T-cell (primary cell): ENCODE results near the gene CUBN. TPM values are rescaled to one million over a fixed set of nuclear protein-coding genes. Genes with fewer than 3 reads are reported as not detected.

Experiments used
- ATAC-seq, 4 experiments: fragments of 200-7000 bp in 3 of 4; fragments of 150-1000 bp in 1 of 4; cut with Tn5 transposase; replicated peaks in 1 of 4; 1 replicate in 3 of 4; 2 replicates in 1 of 4; pipeline ENCODE4 v1.10.0; 2021; ENCODE audit warnings: moderate library complexity in 3 of 4, mild to moderate bottlenecking in 2 of 4, moderate number of reproducible peaks in 1 of 4
- CTCF ChIA-PET, 2 donors: fragments of 300-600 bp; sonication (Branson Sonifier 250); formaldehyde crosslinking; loops; one replicate each; lab custom pipeline; 2022; ENCODE audit warnings: antibody characterized with exemption in 2 of 2; lab: Charles Lee
- POLR2A ChIA-PET, 2 donors: fragments of 300-600 bp; sonication (Branson Sonifier 250); formaldehyde crosslinking; loops; one replicate each; lab custom pipeline; 2022; ENCODE audit warnings: antibody characterized with exemption in 2 of 2; lab: Charles Lee
- DNase-seq, 35 experiments: peaks; one replicate each; pipeline versions ENCODE4 v3.0.0 to v3.0.0-alpha.2; 2013 to 2023
- H3K27ac ChIP-seq: one replicate; pipeline ENCODE4 v1.5.1; 2013; ENCODE audit warnings: low read length
- H3K27me3 ChIP-seq, 2 experiments: replicated peaks in 1 of 2; 1 replicate in 1 of 2; 2 replicates in 1 of 2; pipeline versions ENCODE4 v1.6.1 to v1.7.0; 2013; ENCODE audit warnings: low read length in 1 of 2, mixed read lengths in 1 of 2; ENCODE audit not compliant: control insufficient read depth in 2 of 2, insufficient read depth in 2 of 2; ENCODE audit errors: extremely low read depth in 1 of 2
- H3K36me3 ChIP-seq, 2 donors: 1 replicate in 1 of 2; 2 replicates in 1 of 2; pipeline versions ENCODE4 v1.6.1 to v1.7.0; 2013; ENCODE audit warnings: low read length in 1 of 2; ENCODE audit not compliant: control insufficient read depth in 2 of 2, insufficient read depth in 1 of 2; ENCODE audit errors: extremely low read depth in 1 of 2
- H3K4me1 ChIP-seq, 2 experiments: 1 replicate in 1 of 2; 2 replicates in 1 of 2; pipeline versions ENCODE4 v1.6.1 to v1.7.0; 2013; ENCODE audit warnings: low read length in 2 of 2, mixed read lengths in 1 of 2; ENCODE audit not compliant: insufficient read depth in 2 of 2, control insufficient read depth in 1 of 2; ENCODE audit errors: extremely low read depth in 1 of 2
- H3K4me3 ChIP-seq, 2 donors: 1 replicate in 1 of 2; 2 replicates in 1 of 2; pipeline versions ENCODE4 v1.5.1 to v1.7.0; 2013; ENCODE audit warnings: mild to moderate bottlenecking in 2 of 2, low read length in 1 of 2, moderate library complexity in 1 of 2; ENCODE audit not compliant: control insufficient read depth in 1 of 2; ENCODE audit errors: extremely low read depth in 1 of 2
- H3K9me3 ChIP-seq: 2 replicates; pipeline ENCODE4 v1.7.0; 2013
- H3K27ac Mint-ChIP-seq, 2 donors: one replicate each; pipeline ENCODE4 v1.8.0; 2020 to 2021; ENCODE audit warnings: mild to moderate bottlenecking in 2 of 2, mixed read lengths in 2 of 2
- H3K27me3 Mint-ChIP-seq, 2 donors: one replicate each; pipeline ENCODE4 v1.8.0; 2021 to 2022; ENCODE audit warnings: mixed read lengths in 2 of 2
- H3K36me3 Mint-ChIP-seq: one replicate; pipeline ENCODE4 v1.8.0; 2021; ENCODE audit warnings: mixed read lengths
- H3K4me1 Mint-ChIP-seq, 3 donors: one replicate each; pipeline ENCODE4 v1.8.0; 2020 to 2022; ENCODE audit warnings: mixed read lengths in 3 of 3, mild to moderate bottlenecking in 1 of 3
- H3K4me3 Mint-ChIP-seq, 3 donors: one replicate each; pipeline ENCODE4 v1.8.0; 2020 to 2022; ENCODE audit warnings: mild to moderate bottlenecking in 3 of 3, mixed read lengths in 3 of 3, moderate library complexity in 3 of 3
- H3K9me3 Mint-ChIP-seq, 3 donors: one replicate each; pipeline ENCODE4 v1.8.0; 2020 to 2022; ENCODE audit warnings: mixed read lengths in 3 of 3
- WGBS: methylation state at CpG from one replicate; pipeline ENCODE4 v1.1.5; 2013; ENCODE audit warnings: missing lambda C conversion rate; ENCODE audit not compliant: insufficient coverage; 5-methylcytosine and 5-hydroxymethylcytosine counted together
- total RNA-seq, 35 experiments: library from RNA in 6 of 35; stranded (reverse) in 6 of 35; fragments of 120-200 nt in 1 of 35; gene quantifications; one replicate each; pipeline versions ENCODE4 v1.2.1 to v1.2.4 and lab custom pipeline; 2013 to 2026

The CUBN gene
- total RNA-seq, 5 donors from 2014 or later (not counting 1 experiment from before 2014, with no cell fraction given) = 6.3 to 11.4 (median 8.6) TPM

GRCh38 chr10:17140386-17140761 lies 10.8 kb upstream of the CUBN start:
- ChIA-PET POLR2A (interaction anchor here in 1 of 2 donors (0.8 kb wide), 1 partner anchor 86 kb away, joined by 4 read pairs; no protein-coding TSS in a partner anchor), CTCF (no interaction called here)
- Mint-ChIP-seq H3K4me1 (peaks cover 19 to 25% (median 23%) of the 10 kb centered on the region in 3 donors), H3K27ac (no peak overlapping the region), H3K27me3 (no peaks in the 10 kb centered on the region), H3K4me3 (no peak overlapping the region), H3K9me3 (peaks cover 0 to 3% (median 0%) of the 10 kb centered on the region in 3 donors), H3K36me3 (peaks cover 4% of the 10 kb centered on the region)
- Histone ChIP-seq H3K4me1 (peaks cover 0 to 7% of the 10 kb centered on the region in 2 experiments), H3K27ac (no peak overlapping the region), H3K9me3 (no peaks in the 10 kb centered on the region), H3K27me3 (no peaks in the 10 kb centered on the region), H3K36me3 (no peaks in the 10 kb centered on the region), H3K4me3 (no peak overlapping the region)
- ATAC-seq (no peak), DNase-seq (no peak)

- Histone ChIP-seq H3K9me3 (no peaks in the 10 kb centered on the region), H3K36me3 (no peaks in the 10 kb centered on the region), H3K27ac (no peak overlapping the region), H3K27me3 (no peaks in the 10 kb centered on the region), H3K4me1 (peaks cover 0 to 7% of the 10 kb centered on the region in 2 experiments), H3K4me3 (no peak overlapping the region)
- H3K4me1 Mint-ChIP-seq = peaks cover 10 to 16% (median 12%) of the 10 kb centered on the region in 3 donors
- no peaks in the 10 kb centered on the region for H3K27me3 Mint-ChIP-seq
- WGBS = no CpG with 5 or more reads among the region's 5 CpGs
- H3K27ac Mint-ChIP-seq = no peak overlapping the region
- peaks cover 0 to 3% (median 0%) of the 10 kb centered on the region in 3 donors for H3K9me3 Mint-ChIP-seq
- DNase-seq (no peak), ATAC-seq (no peak)
- ChIA-PET POLR2A (no interaction called here), CTCF (interaction anchor here in 1 of 2 donors (0.7 kb wide), 1 partner anchor 296 kb away, joined by 3 read pairs; no protein-coding TSS in a partner anchor)
- H3K4me3 Mint-ChIP-seq = no peak overlapping the region
- peaks cover 1% of the 10 kb centered on the region for H3K36me3 Mint-ChIP-seq
Measured at GRCh38 chr10:17138460-17139042, 8.9 kb upstream of the CUBN start.

- peaks cover 0 to 7% (median 0%) of the 10 kb centered on the region in 3 donors for H3K4me1 Mint-ChIP-seq
- Histone ChIP-seq H3K27ac (no peak overlapping the region), H3K4me3 (no peak overlapping the region), H3K36me3 (no peaks in the 10 kb centered on the region), H3K4me1 (no peaks in the 10 kb centered on the region), H3K27me3 (no peaks in the 10 kb centered on the region), H3K9me3 (no peaks in the 10 kb centered on the region)
- POLR2A ChIA-PET = no interaction called here
- H3K9me3 Mint-ChIP-seq = no peaks in the 10 kb centered on the region
- peaks cover 3% of the 10 kb centered on the region for H3K36me3 Mint-ChIP-seq
- no peak overlapping the region for H3K27ac Mint-ChIP-seq
- no peaks in the 10 kb centered on the region for H3K27me3 Mint-ChIP-seq
- ATAC-seq (no peak), DNase-seq (no peak)
- CTCF ChIA-PET = interaction anchor here in 1 of 2 donors (0.6 to 1.0 kb wide), 2 partner anchors 22 to 80 kb away, joined by 3 read pairs; no protein-coding TSS in a partner anchor
- H3K4me3 Mint-ChIP-seq = no peak overlapping the region
Measured at GRCh38 chr10:17134737-17135260, 5.2 kb upstream of the CUBN start.

GRCh38 chr10:17134282-17134681 lies 4.7 kb upstream of the CUBN start:
- no peak for ATAC-seq
- Mint-ChIP-seq H3K4me1 (peaks cover 0 to 7% (median 0%) of the 10 kb centered on the region in 3 donors), H3K9me3 (no peaks in the 10 kb centered on the region), H3K27me3 (no peaks in the 10 kb centered on the region), H3K36me3 (peaks cover 3% of the 10 kb centered on the region), H3K27ac (no peak overlapping the region), H3K4me3 (no peak overlapping the region)
- H3K4me3 ChIP-seq = no peak overlapping the region
- no peaks in the 10 kb centered on the region for H3K27me3 ChIP-seq
- H3K36me3 ChIP-seq = no peaks in the 10 kb centered on the region
- ChIA-PET CTCF (interaction anchor here in 1 of 2 donors (0.6 to 1.0 kb wide), 2 partner anchors 22 to 80 kb away, joined by 3 read pairs; no protein-coding TSS in a partner anchor), POLR2A (no interaction called here)
- no peak for DNase-seq
- H3K4me1 ChIP-seq = no peaks in the 10 kb centered on the region
- no peak overlapping the region for H3K27ac ChIP-seq
- WGBS = no CpG with 5 or more reads among the region's 2 CpGs
- H3K9me3 ChIP-seq = no peaks in the 10 kb centered on the region

GRCh38 chr10:17128261-17128660 lies 1.4 kb downstream of the CUBN start:
- Mint-ChIP-seq H3K27ac (no peak overlapping the region), H3K4me1 (peaks cover 0 to 5% (median 0%) of the 10 kb centered on the region in 3 donors), H3K4me3 (no peak overlapping the region), H3K36me3 (peaks cover 25% of the 10 kb centered on the region), H3K27me3 (no peaks in the 10 kb centered on the region), H3K9me3 (no peaks in the 10 kb centered on the region)
- H3K36me3 ChIP-seq = no peaks in the 10 kb centered on the region
- H3K27me3 ChIP-seq = no peaks in the 10 kb centered on the region
- ChIA-PET POLR2A (interaction anchor here in 1 of 2 donors (0.6 kb wide), 1 partner anchor 77 kb away, joined by 3 read pairs; no protein-coding TSS in a partner anchor), CTCF (no interaction called here)
- no peak overlapping the region for H3K27ac ChIP-seq
- H3K9me3 ChIP-seq = no peaks in the 10 kb centered on the region
- DNase-seq (no peak), ATAC-seq (no peak)
- H3K4me1 ChIP-seq = no peaks in the 10 kb centered on the region
- no peak overlapping the region for H3K4me3 ChIP-seq
- whole genome bisulfite sequencing = no CpG with 5 or more reads among the region's 3 CpGs

- Mint-ChIP-seq H3K9me3 (no peaks in the 10 kb centered on the region), H3K27ac (no peak overlapping the region), H3K4me3 (no peak overlapping the region), H3K36me3 (peaks cover 42% of the 10 kb centered on the region), H3K4me1 (peaks cover 0 to 5% (median 0%) of the 10 kb centered on the region in 3 donors), H3K27me3 (no peaks in the 10 kb centered on the region)
- H3K27ac ChIP-seq = no peak overlapping the region
- WGBS = 86% methylated on average over 5 of the region's 5 CpGs
- ATAC-seq (no peak), DNase-seq (no peak)
- H3K27me3 ChIP-seq = no peaks in the 10 kb centered on the region
- no peak overlapping the region for H3K4me3 ChIP-seq
- H3K9me3 ChIP-seq = no peaks in the 10 kb centered on the region
- no peaks in the 10 kb centered on the region for H3K4me1 ChIP-seq
- POLR2A ChIA-PET = interaction anchor here in 1 of 2 donors (0.5 kb wide), 1 partner anchor 53 kb away, joined by 14 read pairs; no protein-coding TSS in a partner anchor
- CTCF ChIA-PET = no interaction called here
- peaks cover 0 to 8% of the 10 kb centered on the region in 2 donors for H3K36me3 ChIP-seq
Measured at GRCh38 chr10:17126327-17126726, 3.3 kb downstream of the CUBN start.
